ENCODE measurements around the gene DCST1. TPM values are rescaled to one million over a fixed set of nuclear protein-coding genes. Genes with fewer than 3 reads are reported as not detected.
A peak's percentile ranks its signal among the peaks of the same experiment; 100 is the strongest.

The DCST1 gene
- polyA plus RNA-seq, 3 donors from 2014 or later, result not detected

DNA sequence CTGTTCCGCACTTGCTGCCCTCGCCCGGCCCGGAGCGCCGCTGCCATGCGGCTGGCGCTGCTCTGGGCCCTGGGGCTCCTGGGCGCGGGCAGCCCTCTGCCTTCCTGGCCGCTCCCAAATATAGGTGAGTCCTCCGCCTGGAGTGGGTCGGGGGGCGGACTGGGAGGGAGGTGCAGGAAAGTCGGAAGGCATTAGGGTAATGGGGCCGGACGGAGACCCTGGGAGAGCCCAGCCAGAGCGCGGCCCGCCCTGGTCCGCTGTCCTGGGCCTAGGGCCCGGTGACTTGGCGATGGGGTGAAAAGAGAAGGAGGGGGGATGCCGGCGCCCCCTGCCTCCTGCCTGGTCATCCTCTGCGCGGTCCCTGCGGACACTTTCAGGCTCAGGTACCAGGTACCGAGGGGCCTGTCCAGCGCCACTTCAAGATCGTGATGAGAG lies 17.7 kb downstream of the DCST1 start:
- peaks cover 0 to 5% (median 0%) of the 10 kb centered on the region in 3 donors for H3K36me3 Mint-ChIP-seq
- peaks cover 0 to 3% (median 1%) of the 10 kb centered on the region in 3 donors for H3K27me3 Mint-ChIP-seq (ENCODE audit: low read depth in 3 of 3)

DNA sequence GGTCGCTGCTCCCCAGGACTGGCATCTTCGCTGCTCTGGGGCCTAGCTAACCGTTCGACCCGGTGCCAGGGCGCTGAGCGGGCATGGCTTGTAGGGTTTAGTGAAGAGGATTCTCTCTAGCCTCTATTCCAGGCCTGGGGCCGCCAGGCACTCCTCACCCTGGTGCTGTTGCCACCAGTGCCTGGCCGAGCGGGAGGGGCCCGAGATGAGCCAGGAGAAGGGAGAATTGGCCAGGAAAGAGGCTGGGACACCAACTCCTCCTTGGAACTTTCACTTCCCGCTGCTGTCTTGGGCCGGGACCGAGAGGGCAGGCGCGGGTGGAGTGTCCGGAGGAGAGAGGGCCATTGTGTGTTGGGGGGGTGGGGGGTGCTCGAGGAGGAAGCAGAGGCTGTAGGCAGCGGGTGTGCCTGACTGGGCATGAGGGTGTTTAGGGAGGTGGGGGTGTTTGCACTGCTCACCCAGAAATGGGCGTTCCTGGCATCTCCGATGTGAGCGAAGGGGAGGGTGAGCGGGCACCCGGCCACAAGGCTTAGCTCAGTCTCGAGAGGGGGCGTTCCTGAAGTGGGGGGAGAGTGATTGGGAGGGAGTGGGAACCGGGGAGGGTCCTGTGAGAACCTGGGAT lies 18.3 kb downstream of the DCST1 start:
- Mint-ChIP-seq H3K4me1 (peaks cover 24 to 28% of the 10 kb centered on the region in 2 donors), H3K36me3 (peaks cover 0 to 8% (median 0%) of the 10 kb centered on the region in 3 donors), H3K9me3 (no peaks in the 10 kb centered on the region), H3K27ac (peak overlapping the region in 4 of 6 donors; percentile 20 to 76 (median 48)), H3K27me3 (ENCODE audit: low read depth in 3 of 3) (peaks cover 0 to 3% (median 1%) of the 10 kb centered on the region in 3 donors), H3K4me3 (peak overlapping the region; percentile 79 to 87 (median 84))
- peak; percentile 46 to 61 (median 54) for DNase-seq

More for the DNA sequence above, 17.7 kb downstream of the DCST1 start:
- no peak for DNase-seq
- peak overlapping the region; percentile 79 to 87 (median 84) for H3K4me3 Mint-ChIP-seq
- H3K4me1 Mint-ChIP-seq, result peaks cover 24 to 28% of the 10 kb centered on the region in 2 donors
- no peaks in the 10 kb centered on the region for H3K9me3 Mint-ChIP-seq
- H3K27ac Mint-ChIP-seq, result no peak overlapping the region

DNA sequence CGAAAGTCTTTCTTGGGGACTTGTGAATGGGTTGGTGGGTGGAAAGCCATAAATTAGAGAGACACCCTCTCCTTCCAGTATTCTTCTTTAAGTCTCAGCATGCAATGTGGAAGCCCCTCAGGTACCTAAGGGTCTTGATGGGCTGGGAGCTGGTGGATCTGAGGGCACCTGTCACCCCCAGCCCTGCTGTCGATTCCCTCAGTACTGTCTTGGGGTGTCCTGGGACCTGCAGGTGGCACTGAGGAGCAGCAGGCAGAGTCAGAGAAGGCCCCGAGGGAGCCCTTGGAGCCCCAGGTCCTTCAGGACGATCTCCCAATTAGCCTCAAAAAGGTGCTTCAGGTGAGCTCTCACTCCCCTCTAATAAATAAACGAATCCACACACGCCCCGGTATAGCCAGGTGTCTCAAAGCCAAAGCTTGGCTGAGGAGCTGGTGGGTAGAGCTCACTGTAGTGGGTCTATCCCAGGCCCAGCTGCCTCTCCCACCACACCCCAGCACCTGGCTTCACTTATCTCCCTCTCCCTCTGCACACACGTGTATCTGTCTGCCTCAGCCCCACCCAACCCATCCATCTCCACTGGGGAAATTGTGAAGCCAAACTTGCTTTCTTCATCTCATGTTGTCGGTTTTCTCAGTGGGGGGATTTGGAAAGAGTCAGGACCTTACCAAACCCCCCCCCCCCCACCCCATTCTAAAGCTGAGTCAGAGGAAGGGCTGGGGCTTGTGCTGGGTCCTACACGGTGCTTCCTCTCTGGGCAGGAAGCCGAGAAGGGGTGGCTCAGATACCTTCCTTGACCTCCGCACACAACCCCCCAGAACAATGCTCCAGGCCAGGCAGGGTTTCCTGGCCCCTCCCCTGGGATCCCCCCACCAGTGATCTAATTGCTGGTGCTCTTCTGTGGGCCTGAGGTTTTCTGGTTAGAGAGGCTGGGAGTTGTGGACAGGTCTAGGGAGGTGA lies 19.1 kb downstream of the DCST1 start:
- Mint-ChIP-seq H3K27me3 (ENCODE audit: low read depth in 3 of 3) (peaks cover 0 to 1% (median 1%) of the 10 kb centered on the region in 3 donors), H3K27ac (peak overlapping the region in 3 of 6 donors; percentile 48 to 76 (median 71)), H3K4me3 (peak overlapping the region; percentile 79 to 87 (median 84)), H3K36me3 (peaks cover 0 to 8% (median 0%) of the 10 kb centered on the region in 3 donors), H3K9me3 (no peaks in the 10 kb centered on the region), H3K4me1 (peaks cover 24 to 28% of the 10 kb centered on the region in 2 donors)
- DNase-seq, result no peak

DNA sequence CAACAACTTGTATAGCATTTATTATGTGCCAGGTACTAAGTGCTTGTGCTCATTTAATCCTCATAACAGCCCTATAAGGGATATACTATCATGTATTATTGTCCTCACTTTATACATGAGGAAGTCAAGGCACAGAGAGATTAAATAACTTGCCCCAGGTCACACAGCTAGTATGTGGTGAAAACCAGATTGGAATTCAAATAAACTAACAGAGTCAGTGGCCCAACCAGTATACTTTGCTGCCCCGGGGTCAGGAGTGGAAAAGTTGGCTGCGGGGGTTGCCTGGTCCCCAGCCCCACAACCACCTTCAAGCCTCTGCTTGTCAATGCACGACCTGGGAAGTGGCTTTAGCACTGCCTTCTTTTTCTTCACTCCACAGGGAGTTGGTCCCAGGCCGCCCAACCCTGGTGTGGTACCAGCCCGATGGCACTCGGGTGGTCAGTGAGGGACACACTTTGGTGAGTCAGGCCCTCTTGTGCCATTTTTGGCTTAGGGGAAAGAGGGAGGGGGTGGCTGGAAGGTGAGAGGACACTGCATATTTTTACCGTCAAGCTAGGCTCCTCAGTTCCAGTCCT lies 20.0 kb downstream of the DCST1 start:
- Mint-ChIP-seq H3K36me3 (peaks cover 0 to 8% (median 0%) of the 10 kb centered on the region in 3 donors), H3K9me3 (no peaks in the 10 kb centered on the region), H3K4me1 (peaks cover 24 to 28% of the 10 kb centered on the region in 2 donors), H3K27ac (peak overlapping the region in 1 of 6 donors; percentile 48), H3K27me3 (ENCODE audit: low read depth in 3 of 3) (peaks cover 0 to 1% (median 0%) of the 10 kb centered on the region in 3 donors), H3K4me3 (peak overlapping the region in 3 of 5 donors; percentile 50 to 86 (median 63))
- no peak for DNase-seq

DNA sequence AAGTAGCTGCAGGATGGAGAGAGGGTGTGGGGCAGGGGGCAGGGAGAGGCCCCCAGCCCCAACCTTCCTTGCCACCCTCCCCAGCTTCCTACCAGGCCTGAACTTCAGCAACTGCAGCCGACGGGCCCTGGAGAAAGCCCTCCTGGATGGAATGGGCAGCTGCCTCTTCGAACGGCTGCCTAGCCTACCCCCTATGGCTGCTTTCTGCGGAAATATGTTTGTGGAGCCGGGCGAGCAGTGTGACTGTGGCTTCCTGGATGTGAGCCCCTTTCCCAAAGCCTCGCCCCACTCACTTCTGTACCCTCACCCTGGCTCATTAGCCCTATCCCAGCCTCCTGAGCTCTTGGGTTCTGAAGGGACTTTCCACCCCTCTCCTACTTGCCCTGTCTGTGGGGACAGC lies 23.5 kb downstream of the DCST1 start:
- no peak for DNase-seq
- Mint-ChIP-seq H3K4me1 (peaks cover 19 to 21% of the 10 kb centered on the region in 2 donors), H3K4me3 (no peak overlapping the region), H3K27me3 (ENCODE audit: low read depth in 3 of 3) (peaks cover 0 to 8% (median 2%) of the 10 kb centered on the region in 3 donors), H3K27ac (no peak overlapping the region), H3K9me3 (no peaks in the 10 kb centered on the region), H3K36me3 (peaks cover 0 to 13% (median 0%) of the 10 kb centered on the region in 3 donors)

DNA sequence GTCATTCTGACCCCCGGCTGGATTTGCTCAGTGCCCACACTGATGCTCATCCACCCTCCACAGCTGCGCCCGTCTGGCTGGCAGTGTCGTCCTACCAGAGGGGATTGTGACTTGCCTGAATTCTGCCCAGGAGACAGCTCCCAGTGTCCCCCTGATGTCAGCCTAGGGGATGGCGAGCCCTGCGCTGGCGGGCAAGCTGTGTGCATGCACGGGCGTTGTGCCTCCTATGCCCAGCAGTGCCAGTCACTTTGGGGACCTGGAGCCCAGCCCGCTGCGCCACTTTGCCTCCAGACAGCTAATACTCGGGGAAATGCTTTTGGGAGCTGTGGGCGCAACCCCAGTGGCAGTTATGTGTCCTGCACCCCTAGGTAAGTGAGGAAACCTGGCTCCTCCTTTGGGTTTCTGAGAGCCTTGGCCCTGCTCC lies 24.2 kb downstream of the DCST1 start:
- H3K9me3 Mint-ChIP-seq, result no peaks in the 10 kb centered on the region
- H3K27me3 Mint-ChIP-seq (ENCODE audit: low read depth in 3 of 3), result peaks cover 0 to 8% (median 4%) of the 10 kb centered on the region in 3 donors
- no peak overlapping the region for H3K4me3 Mint-ChIP-seq
- H3K4me1 Mint-ChIP-seq, result peaks cover 17 to 19% of the 10 kb centered on the region in 2 donors
- no peak overlapping the region for H3K27ac Mint-ChIP-seq
- DNase-seq, result no peak
- H3K36me3 Mint-ChIP-seq, result peaks cover 0 to 13% (median 0%) of the 10 kb centered on the region in 3 donors

DNA sequence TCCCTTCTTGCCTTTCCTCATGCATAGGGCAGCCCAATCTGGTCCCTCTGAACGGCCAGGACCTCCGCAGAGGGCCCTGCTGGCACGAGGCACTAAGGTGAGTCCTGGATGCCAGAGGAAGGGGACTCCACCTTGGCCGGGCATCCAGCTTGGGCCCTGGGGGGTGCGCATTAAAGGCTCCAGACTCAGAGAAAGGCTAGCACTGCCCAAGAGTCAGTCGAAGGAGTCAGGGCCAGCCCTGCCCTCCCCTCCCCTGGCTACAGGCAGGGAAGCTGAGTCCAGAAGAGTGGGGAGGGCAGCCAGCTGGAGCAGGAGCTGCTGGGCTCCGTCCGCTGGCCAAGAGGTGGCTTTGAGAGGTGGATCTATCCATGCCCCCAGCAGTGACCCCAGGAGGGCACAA lies 27.1 kb downstream of the DCST1 start:
- Mint-ChIP-seq H3K4me1 (peaks cover 27 to 33% of the 10 kb centered on the region in 2 donors), H3K36me3 (peaks cover 0 to 13% (median 0%) of the 10 kb centered on the region in 3 donors), H3K4me3 (no peak overlapping the region), H3K27me3 (ENCODE audit: low read depth in 3 of 3) (peaks cover 2 to 10% (median 4%) of the 10 kb centered on the region in 3 donors), H3K27ac (no peak overlapping the region), H3K9me3 (no peaks in the 10 kb centered on the region)
- no peak for DNase-seq

DNA sequence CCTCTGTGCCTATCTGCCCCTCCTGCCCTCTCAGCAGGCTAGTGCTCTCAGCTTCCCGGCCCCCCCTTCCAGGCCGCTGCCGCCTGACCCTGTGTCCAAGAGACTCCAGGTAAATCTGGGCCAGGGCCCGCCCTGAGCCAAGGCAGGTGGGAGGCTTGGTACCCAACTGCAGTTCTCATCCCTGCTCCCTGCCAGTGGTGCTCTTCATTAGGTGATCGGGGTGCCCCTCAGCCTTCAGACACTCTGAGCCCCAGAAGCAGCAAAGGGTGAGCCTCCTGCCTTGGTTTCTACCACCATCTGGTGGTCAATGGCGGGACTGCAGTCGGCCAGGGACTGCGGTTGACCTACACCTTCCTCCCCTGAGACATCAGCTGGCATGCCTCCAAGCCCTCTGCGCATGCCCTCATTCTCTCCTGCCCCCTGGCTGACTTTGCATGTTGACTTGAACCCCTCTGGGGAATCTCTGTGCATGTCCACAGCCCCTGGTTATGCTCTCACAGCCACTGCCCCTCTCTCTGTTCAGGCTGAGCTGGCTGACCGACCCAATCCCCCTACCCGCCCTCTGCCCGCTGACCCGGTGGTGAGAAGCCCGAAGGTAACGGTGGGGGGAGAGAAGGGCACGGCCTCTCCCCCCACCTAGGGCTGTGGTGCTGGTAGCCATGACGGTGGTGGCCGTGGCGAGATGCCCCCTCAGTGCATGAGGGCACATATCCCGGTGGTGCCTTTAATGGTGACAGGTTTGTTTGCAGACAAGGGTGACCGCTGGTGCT lies 27.9 kb downstream of the DCST1 start:
- H3K27ac Mint-ChIP-seq, result peak overlapping the region in 3 of 6 donors; percentile 3 to 37 (median 6)
- peaks cover 0 to 6% (median 0%) of the 10 kb centered on the region in 3 donors for H3K36me3 Mint-ChIP-seq
- H3K4me3 Mint-ChIP-seq, result peak overlapping the region in 4 of 5 donors; percentile 60 to 69 (median 62)

DNA sequence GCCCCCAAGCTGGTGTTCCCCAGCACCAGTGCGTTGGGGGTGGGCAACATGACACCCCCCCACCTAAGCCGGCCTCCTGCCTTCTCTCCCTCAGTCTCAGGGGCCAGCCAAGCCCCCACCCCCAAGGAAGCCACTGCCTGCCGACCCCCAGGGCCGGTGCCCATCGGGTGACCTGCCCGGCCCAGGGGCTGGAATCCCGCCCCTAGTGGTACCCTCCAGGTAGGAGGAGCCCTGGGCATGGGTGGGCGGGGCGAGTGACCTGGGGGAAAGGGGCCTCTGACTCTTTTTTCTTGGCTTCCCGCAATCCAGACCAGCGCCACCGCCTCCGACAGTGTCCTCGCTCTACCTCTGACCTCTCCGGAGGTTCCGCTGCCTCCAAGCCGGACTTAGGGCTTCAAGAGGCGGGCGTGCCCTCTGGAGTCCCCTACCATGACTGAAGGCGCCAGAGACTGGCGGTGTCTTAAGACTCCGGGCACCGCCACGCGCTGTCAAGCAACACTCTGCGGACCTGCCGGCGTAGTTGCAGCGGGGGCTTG lies 28.6 kb downstream of the DCST1 start:
- peaks cover 2 to 10% (median 4%) of the 10 kb centered on the region in 3 donors for H3K27me3 Mint-ChIP-seq (ENCODE audit: low read depth in 3 of 3)
- H3K27ac Mint-ChIP-seq, result no peak overlapping the region
- peaks cover 0 to 5% (median 0%) of the 10 kb centered on the region in 3 donors for H3K36me3 Mint-ChIP-seq
- H3K9me3 Mint-ChIP-seq, result peaks cover 0 to under 1% (median 0%) of the 10 kb centered on the region in 6 donors
- peaks cover 30 to 33% of the 10 kb centered on the region in 2 donors for H3K4me1 Mint-ChIP-seq
- peak overlapping the region in 2 of 5 donors; percentile 62 to 91 for H3K4me3 Mint-ChIP-seq
- no peak for DNase-seq

More for the DNA sequence above, 27.9 kb downstream of the DCST1 start:
- H3K4me1 Mint-ChIP-seq, result peaks cover 30 to 33% of the 10 kb centered on the region in 2 donors
- DNase-seq, result peak; percentile 85 to 89 (median 86)
- H3K27me3 Mint-ChIP-seq (ENCODE audit: low read depth in 3 of 3), result peaks cover 2 to 10% (median 4%) of the 10 kb centered on the region in 3 donors
- H3K9me3 Mint-ChIP-seq, result no peaks in the 10 kb centered on the region

DNA sequence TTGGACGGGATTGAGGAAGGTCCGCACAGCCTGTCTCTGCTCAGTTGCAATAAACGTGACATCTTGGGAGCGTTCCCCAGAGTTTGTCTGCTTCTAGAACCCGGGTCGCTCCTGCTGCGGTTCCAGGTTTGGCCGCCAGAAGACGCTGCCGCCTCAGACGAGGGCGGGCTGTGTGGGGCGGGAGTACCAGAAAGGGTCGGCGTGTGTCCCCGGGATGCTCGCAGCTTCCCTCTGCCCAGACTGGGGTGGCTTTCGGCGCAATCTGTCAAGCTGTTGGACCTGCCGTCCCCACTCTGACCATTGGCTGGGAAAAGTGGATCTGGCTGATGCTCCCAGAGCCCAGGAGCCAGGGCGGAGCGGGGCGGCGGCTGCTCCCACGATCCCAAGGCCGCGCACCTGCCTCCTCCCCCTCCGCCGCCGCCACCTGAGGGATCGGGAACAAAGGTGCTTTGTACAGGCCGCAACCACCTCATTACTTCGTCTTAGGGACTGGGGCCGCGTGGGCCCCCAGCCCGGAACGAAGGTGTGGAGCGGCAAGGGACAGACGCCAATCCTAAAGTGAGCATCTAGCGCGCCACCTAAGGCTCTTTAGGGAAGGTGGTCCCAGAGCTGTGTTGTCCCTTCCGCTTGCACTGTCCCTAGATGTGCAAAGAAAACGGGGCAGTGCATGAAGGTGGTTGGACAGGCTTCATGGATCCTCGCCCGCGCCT lies 29.2 kb downstream of the DCST1 start:
- Mint-ChIP-seq H3K9me3 (peaks cover 0 to 1% (median 0%) of the 10 kb centered on the region in 6 donors), H3K4me1 (peaks cover 30 to 33% of the 10 kb centered on the region in 2 donors), H3K4me3 (peak overlapping the region; percentile 90 to 96 (median 92)), H3K36me3 (peaks cover 0 to 5% (median 0%) of the 10 kb centered on the region in 3 donors), H3K27me3 (ENCODE audit: low read depth in 3 of 3) (peaks cover 2 to 10% (median 4%) of the 10 kb centered on the region in 3 donors), H3K27ac (peak overlapping the region in 4 of 6 donors; percentile 50 to 84 (median 80))
- peak in 1 of 3 donors; percentile 42 for DNase-seq

DNA sequence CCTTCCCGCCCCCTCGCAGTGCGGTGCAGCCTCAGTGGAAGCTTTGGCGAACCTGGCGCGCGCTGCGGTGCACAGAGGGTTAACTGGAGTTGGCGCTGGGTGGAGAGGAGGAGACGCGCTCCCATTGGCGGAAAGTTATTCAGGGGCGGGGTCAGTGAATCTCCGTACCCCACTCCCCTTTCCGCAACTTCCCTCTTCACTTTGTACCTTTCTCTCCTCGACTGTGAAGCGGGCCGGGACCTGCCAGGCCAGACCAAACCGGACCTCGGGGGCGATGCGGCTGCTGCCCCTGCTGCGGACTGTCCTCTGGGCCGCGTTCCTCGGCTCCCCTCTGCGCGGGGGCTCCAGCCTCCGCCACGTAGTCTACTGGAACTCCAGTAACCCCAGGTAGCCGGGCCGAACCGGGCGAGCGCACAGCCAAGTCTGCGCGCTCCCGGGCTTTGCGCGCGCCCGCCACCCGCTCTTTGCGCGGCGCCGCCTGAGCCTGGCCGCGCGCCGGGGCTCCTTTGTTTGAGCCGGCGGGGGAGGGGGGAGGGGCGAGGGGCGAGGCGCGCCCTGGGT lies 30.0 kb downstream of the DCST1 start, which contains the start of gene EFNA4:
Gene EFNA4, plus strand, starts transcription at position 191 of the 561 bp plus-strand sequence. Its CDS starts 84 bp downstream, at position 275.
- H3K27ac Mint-ChIP-seq, result peak within 1 kb of the TSS; percentile 72 to 87 (median 84)
- H3K27me3 Mint-ChIP-seq (ENCODE audit: low read depth in 3 of 3), result peaks cover 2 to 11% (median 4%) of the 10 kb centered on the region in 3 donors
- peak; percentile 79 to 81 (median 80) for DNase-seq
- H3K9me3 Mint-ChIP-seq, result peaks cover 0 to 1% (median 0%) of the 10 kb centered on the region in 6 donors
- peaks cover 0 to 7% (median 3%) of the 10 kb centered on the region in 3 donors for H3K36me3 Mint-ChIP-seq
- H3K4me1 Mint-ChIP-seq, result peaks cover 33% of the 10 kb centered on the region in 2 donors
- H3K4me3 Mint-ChIP-seq, result peak within 1 kb of the TSS; percentile 91 to 97 (median 92)
